GM13976 (cell line): Measurements from ENCODE around the gene TIFAB.
A peak's percentile ranks its signal among the peaks of the same experiment; 100 is the strongest.

Experiments
- DNase-seq: peaks from one replicate; pipeline ENCODE4 v3.0.0; 2012; ENCODE audit warnings: low spot score
- in situ Hi-C: fragments of 300-500 bp; cut with MboI; formaldehyde crosslinking; loops from one replicate; pipeline ENCODE4 v1.12.0; 2022; ENCODE audit warnings: low sequenced_read_pairs, mixed read lengths, inconsistent platforms; ENCODE audit not compliant: unreplicated experiment
- TF ChIP-seq, protein P1 (sequence below): IDR thresholded peaks from 2 replicates; pipeline ENCODE4 v1.5.1; 2012; ENCODE audit warnings: borderline replicate concordance, mild to moderate bottlenecking; ENCODE audit not compliant: insufficient read depth; ENCODE audit errors: extremely low read depth, missing control alignments, control extremely low read depth

Gene TIFAB

DNA sequence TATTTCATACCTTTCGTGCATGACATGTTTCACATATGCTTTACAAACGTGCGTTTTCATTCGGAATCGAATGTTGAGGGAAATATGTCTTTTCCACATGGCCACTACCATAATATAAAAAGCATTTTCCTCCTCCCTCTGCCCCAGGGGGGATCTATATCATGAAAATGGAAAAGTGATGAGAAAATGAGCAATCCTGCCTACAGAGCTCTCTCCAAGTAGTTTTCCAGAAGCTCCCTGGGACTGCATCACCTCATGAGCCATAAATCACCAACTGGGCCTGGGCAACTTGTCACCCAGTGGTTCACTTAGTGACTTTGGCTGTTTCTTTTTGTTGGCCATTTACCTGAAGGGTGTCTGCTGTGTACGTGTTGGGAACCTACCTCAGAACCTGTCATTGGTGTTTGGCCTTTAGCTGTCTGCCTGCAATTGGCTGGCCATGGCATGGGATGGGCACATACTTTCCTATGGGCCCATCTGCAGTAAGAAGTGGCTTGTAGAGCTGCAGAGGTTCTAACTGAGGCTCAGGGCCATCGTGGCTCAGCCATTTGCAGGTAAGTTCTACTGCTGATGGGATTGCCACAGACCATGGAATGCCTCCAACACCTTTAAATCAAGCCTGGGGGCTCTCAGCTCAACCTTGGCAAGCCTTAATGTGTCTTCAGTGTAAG, 9.5 kb upstream of the TIFAB start:
- TF ChIP-seq, protein P1, sequence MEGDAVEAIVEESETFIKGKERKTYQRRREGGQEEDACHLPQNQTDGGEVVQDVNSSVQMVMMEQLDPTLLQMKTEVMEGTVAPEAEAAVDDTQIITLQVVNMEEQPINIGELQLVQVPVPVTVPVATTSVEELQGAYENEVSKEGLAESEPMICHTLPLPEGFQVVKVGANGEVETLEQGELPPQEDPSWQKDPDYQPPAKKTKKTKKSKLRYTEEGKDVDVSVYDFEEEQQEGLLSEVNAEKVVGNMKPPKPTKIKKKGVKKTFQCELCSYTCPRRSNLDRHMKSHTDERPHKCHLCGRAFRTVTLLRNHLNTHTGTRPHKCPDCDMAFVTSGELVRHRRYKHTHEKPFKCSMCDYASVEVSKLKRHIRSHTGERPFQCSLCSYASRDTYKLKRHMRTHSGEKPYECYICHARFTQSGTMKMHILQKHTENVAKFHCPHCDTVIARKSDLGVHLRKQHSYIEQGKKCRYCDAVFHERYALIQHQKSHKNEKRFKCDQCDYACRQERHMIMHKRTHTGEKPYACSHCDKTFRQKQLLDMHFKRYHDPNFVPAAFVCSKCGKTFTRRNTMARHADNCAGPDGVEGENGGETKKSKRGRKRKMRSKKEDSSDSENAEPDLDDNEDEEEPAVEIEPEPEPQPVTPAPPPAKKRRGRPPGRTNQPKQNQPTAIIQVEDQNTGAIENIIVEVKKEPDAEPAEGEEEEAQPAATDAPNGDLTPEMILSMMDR: no peak
- in situ Hi-C loops: loop anchor here (5.0 to 25.0 kb wide), 2 partner anchors 91 to 376 kb away; partner anchors contain the start of gene SLC25A48

DNA sequence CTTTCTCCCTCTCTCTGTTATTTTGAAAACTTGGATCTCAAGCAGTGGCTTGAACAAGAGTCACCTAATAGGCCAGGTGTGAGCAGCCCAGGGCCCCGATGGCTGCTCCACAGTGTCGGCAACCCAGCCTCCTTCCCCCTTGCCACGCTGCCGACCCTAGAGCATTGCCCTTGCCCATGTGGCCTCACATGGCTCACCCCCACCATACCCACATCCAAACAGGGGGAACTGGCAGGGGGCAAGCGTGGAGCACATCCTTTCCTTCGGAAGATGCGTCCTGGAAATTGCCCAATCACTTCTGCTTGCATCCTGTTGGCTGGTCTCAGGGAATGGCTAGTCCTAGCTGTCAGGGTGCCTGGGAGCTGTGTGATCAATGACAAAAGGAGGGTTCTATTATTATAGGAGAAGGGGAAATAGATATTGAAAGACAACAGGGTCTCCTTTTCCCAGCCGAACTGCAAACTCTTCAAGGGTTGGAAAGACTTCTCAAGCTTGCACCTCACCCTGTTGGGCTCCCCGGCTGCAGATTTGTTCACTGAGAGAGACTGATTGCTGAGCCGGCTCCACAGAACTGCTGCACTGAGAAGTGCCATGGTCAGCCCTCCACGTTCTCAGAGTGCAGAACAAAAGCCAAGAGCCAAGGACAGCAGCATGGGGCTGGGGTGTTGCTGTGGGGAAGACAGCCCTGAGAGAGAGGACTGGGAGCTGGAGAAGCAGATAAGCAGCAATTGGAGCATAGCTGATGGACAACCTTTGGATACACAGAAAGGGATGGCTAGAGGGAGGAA, 8.3 kb upstream of the TIFAB start:
- in situ Hi-C loops: loop anchor here (5.0 to 25.0 kb wide), 2 partner anchors 92 to 377 kb away; partner anchors contain the start of gene SLC25A48

More for the DNA sequence above, 9.5 kb upstream of the TIFAB start:
- no peak for DNase-seq

DNA sequence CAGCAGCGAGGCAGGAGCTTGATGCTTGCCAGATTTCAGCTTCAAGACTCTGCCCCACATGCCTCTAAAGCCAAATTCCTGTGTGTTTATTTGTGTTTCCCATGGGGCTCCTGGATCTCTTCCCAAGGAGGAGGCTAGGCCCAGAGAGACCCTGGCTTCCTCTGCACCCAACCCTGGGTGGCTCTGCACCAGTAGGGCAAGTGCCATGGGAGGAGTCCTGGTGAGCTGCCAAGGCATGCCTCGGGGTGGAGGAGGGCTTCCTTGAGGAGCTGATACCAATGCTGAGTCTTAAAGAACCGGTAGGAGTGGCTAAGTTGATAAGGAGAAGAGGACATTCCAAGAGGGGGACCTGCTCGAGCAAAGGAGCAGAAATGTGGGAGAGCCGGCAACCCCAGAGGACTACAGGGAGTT, 6.8 kb upstream of the TIFAB start:
- in situ Hi-C loops: loop anchor here (25.0 kb wide), 1 partner anchor 378 kb away; the partner anchor contains the start of gene SLC25A48
- no peak for DNase-seq
- TF ChIP-seq, protein P1: no peak

More for the DNA sequence above, 8.3 kb upstream of the TIFAB start:
- TF ChIP-seq, protein P1: no peak
- DNase-seq: no peak

DNA sequence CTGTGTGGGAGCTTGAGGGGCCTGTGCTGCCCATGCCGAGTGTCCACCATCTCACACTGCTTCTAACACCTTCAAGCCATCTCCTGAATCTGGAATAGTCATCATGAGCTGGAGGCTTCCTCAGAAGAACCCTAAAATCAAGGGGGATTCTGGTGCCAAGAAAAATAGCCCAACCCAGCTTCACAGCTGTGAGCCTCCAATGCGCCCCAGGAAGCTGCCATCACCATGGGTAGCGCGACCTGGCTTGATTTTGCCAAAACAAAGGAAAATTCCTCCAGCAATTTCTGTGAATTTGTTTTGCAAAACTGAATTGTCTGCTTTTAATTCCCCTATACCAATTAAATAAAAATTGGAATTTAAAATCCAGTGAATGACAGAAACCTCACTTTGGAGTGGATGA, 6.2 kb upstream of the TIFAB start:
- in situ Hi-C loops: loop anchor here (25.0 kb wide), 1 partner anchor 379 kb away; the partner anchor contains the start of gene SLC25A48
- TF ChIP-seq, protein P1: no peak
- DNase-seq: no peak

DNA sequence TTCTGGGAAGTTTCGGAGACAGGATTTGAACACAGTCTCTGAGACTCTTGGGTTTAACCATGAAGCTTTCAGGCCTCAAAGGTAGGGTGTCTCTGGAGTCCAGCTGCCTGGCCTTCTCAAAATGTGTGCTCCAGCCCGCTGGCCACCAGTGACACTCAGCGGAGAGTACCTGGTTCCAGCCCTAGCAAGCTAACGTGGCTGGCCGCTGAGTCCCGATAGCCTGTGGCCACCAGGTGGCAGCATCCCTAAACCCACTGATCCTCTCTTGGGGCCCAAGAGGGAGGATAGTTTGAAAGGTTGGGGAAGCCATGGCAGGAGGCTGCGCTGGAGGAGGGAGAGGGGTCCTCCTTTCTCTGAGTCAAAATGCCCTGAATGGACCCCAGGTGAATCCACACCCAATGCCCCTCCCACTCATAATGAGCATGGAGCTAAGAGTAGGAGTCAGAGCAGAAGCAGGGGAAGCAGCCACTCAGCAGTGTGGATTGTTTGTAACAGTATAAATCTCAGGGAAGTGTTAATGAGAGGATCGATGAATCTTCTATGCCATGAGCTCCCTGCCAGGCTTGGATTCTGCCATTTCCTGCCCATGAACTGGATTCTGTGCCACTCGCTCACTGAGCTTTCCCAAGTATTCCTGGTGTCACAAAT, 5.4 kb upstream of the TIFAB start:
- TF ChIP-seq, protein P1: peak; percentile 96
- in situ Hi-C loops: loop anchor here (25.0 kb wide), 1 partner anchor 380 kb away; the partner anchor contains the start of gene SLC25A48
- DNase-seq: peak; percentile 82
